ENCODE results near the gene RAB6A. TPM values are rescaled to one million over a fixed set of nuclear protein-coding genes. Genes with fewer than 3 reads are reported as not detected.
"Not testable (repeated sequence)": the region's sequence is repeated elsewhere in the genome, so short reads cannot be mapped to it uniquely, and the experiment has no call there.

The RAB6A gene
- total and polyA plus RNA-seq, 3 experiments from 2014 or later = 66.9 to 125 (median 69.9) TPM

GRCh38 chr11:73784080-73784634 is 23.3 kb upstream of the RAB6A start:
- no peaks in the 10 kb centered on the region for H3K9me3 ChIP-seq (ENCODE audit: low read length)
- ChIA-PET CTCF (no interaction called here), POLR2A (interaction anchor here (0.7 kb wide), 1 partner anchor 23 kb away, joined by 3 read pairs; the partner anchor contains the start of gene RAB6A)
- no peaks in the 10 kb centered on the region for H3K36me3 ChIP-seq (ENCODE audit: insufficient read depth, low read length)
- DNase-seq = no peak
- H3K9me3 Mint-ChIP-seq = no peaks in the 10 kb centered on the region
- no peak overlapping the region for H3K27ac Mint-ChIP-seq
- H3K27ac ChIP-seq (ENCODE audit: low read depth, low read length) = peak overlapping the region; percentile 48
- H3K4me3 ChIP-seq (ENCODE audit: low read length) = no peak overlapping the region
- H3K4me1 ChIP-seq (ENCODE audit: insufficient read depth, low read length) = peaks cover 17% of the 10 kb centered on the region
- H3K36me3 Mint-ChIP-seq = peaks cover 0 to 12% (median 0%) of the 10 kb centered on the region in 3 donors
- H3K27me3 ChIP-seq (ENCODE audit: insufficient read depth, low read length, poor library complexity, severe bottlenecking) = no peaks in the 10 kb centered on the region
- H3K27me3 Mint-ChIP-seq = peaks cover 0 to 4% of the 10 kb centered on the region in 2 donors
- no peak overlapping the region for H3K4me3 Mint-ChIP-seq
- H3K4me1 Mint-ChIP-seq = peaks cover 17 to 31% (median 25%) of the 10 kb centered on the region in 3 donors

DNA sequence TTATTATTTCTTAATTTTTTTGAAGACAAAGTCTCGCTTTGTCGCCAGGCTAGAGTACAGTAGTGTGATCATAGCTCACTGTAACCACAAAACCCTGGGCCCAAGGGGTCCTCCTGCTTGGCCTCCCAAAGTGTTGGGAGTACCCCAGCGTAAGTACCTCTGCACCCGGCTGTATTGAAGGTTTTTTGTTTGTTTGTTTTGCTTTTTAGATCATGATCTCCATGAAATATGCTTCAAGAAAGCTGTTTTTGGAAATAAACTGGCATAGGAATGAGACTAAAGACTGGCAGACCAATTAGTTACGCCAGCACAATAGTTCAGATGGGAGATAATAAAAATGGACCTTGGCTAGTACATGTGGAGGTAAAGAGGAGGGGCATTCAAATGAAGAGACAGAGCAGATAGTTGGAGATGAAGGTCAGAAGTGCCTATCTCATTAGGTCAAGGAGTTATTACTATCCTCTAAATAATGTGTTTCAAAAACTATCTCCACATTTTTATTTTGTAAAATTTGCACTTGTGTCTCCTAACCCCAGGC is 22.7 kb upstream of the RAB6A start:
- Mint-ChIP-seq H3K4me1 (peaks cover 19 to 31% (median 25%) of the 10 kb centered on the region in 3 donors), H3K27me3 (peaks cover 0 to 4% of the 10 kb centered on the region in 2 donors), H3K36me3 (peaks cover 0 to 15% (median 0%) of the 10 kb centered on the region in 3 donors), H3K9me3 (no peaks in the 10 kb centered on the region), H3K27ac (no peak overlapping the region), H3K4me3 (peak overlapping the region in 1 of 7 donors; percentile 8)
- no peak overlapping the region for H3K4me3 ChIP-seq (ENCODE audit: low read length)
- no peak for DNase-seq
- ChIA-PET CTCF (no interaction called here), POLR2A (no interaction called here)
- no peaks in the 10 kb centered on the region for H3K36me3 ChIP-seq (ENCODE audit: insufficient read depth, low read length)
- peaks cover 19% of the 10 kb centered on the region for H3K4me1 ChIP-seq (ENCODE audit: insufficient read depth, low read length)
- H3K9me3 ChIP-seq (ENCODE audit: low read length) = no peaks in the 10 kb centered on the region
- no peaks in the 10 kb centered on the region for H3K27me3 ChIP-seq (ENCODE audit: insufficient read depth, low read length, poor library complexity, severe bottlenecking)
- H3K27ac ChIP-seq (ENCODE audit: low read depth, low read length) = peak overlapping the region; percentile 48

GRCh38 chr11:73781303-73781702 is 20.4 kb upstream of the RAB6A start:
- H3K36me3 Mint-ChIP-seq = peaks cover 0 to 6% (median 0%) of the 10 kb centered on the region in 3 donors
- H3K27me3 Mint-ChIP-seq = peaks cover 0 to 4% of the 10 kb centered on the region in 2 donors
- Histone ChIP-seq H3K27ac (ENCODE audit: low read depth, low read length) (no peak overlapping the region), H3K4me1 (ENCODE audit: insufficient read depth, low read length) (peaks cover 11% of the 10 kb centered on the region), H3K27me3 (ENCODE audit: insufficient read depth, low read length, poor library complexity, severe bottlenecking) (no peaks in the 10 kb centered on the region), H3K9me3 (ENCODE audit: low read length) (no peaks in the 10 kb centered on the region), H3K4me3 (ENCODE audit: low read length) (no peak overlapping the region), H3K36me3 (ENCODE audit: insufficient read depth, low read length) (no peaks in the 10 kb centered on the region)
- no peaks in the 10 kb centered on the region for H3K9me3 Mint-ChIP-seq
- ChIA-PET CTCF (no interaction called here), POLR2A (no interaction called here)
- H3K27ac Mint-ChIP-seq = peak overlapping the region in 2 of 8 donors; percentile 37 to 52
- no peak for DNase-seq
- peaks cover 9 to 19% (median 17%) of the 10 kb centered on the region in 3 donors for H3K4me1 Mint-ChIP-seq
- H3K4me3 Mint-ChIP-seq = peak overlapping the region in 2 of 7 donors; percentile 28 to 67

GRCh38 chr11:73779084-73779902 is 18.4 kb upstream of the RAB6A start:
- H3K27ac Mint-ChIP-seq = peak overlapping the region; percentile 94 to 100 (median 99)
- peak; percentile 95 to 98 (median 97) for DNase-seq
- ChIA-PET CTCF (interaction anchor here (0.8 to 3.5 kb wide), 4 partner anchors 14 to 121 kb away, joined by 3 to 30 read pairs (median 6); partner anchors contain the start of gene RAB6A), POLR2A (interaction anchor here (0.6 to 2.8 kb wide), 10 partner anchors 9 to 1497 kb away, joined by 3 to 71 read pairs (median 5); partner anchors contain the start of genes LIPT2, MRPL48 and RAB6A)
- H3K36me3 Mint-ChIP-seq = peaks cover 0 to 6% (median 0%) of the 10 kb centered on the region in 3 donors
- H3K27ac ChIP-seq (ENCODE audit: low read depth, low read length) = peak overlapping the region; percentile 88
- H3K27me3 ChIP-seq (ENCODE audit: insufficient read depth, low read length, poor library complexity, severe bottlenecking) = no peaks in the 10 kb centered on the region
- peaks cover 0 to 4% of the 10 kb centered on the region in 2 donors for H3K27me3 Mint-ChIP-seq
- H3K4me3 Mint-ChIP-seq = peak overlapping the region; percentile 92 to 98 (median 94)
- H3K36me3 ChIP-seq (ENCODE audit: insufficient read depth, low read length) = no peaks in the 10 kb centered on the region
- peaks cover 11% of the 10 kb centered on the region for H3K4me1 ChIP-seq (ENCODE audit: insufficient read depth, low read length)
- no peaks in the 10 kb centered on the region for H3K9me3 ChIP-seq (ENCODE audit: low read length)
- H3K4me3 ChIP-seq (ENCODE audit: low read length) = peak overlapping the region; percentile 68
- H3K4me1 Mint-ChIP-seq = peaks cover 9 to 17% (median 14%) of the 10 kb centered on the region in 3 donors
- H3K9me3 Mint-ChIP-seq = no peaks in the 10 kb centered on the region

DNA sequence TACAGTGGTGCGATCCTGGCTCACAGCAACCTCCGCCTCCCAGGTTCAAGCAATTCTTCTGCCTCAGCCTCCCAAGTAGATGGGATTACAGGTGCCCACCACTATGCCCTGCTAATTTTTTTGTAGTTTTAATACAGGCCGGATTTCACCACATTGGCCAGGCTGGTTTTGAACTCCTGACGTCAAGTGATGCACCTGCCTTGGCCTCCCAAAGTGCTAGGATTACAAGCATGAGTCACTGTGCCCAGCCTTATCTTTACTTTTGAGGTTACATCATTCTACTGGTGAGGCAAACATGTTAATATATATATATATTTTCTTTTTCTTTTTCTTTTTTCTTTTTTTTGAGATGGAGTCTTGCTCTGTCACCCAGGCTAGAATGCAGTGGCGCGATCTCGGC is 9.9 kb upstream of the RAB6A start:
- CTCF ChIA-PET; DNase-seq; H3K27me3 ChIP-seq (ENCODE audit: insufficient read depth, low read length, poor library complexity, severe bottlenecking); H3K4me3 ChIP-seq (ENCODE audit: low read length); H3K4me3 Mint-ChIP-seq; H3K9me3 ChIP-seq (ENCODE audit: low read length); POLR2A ChIA-PET; H3K36me3 ChIP-seq (ENCODE audit: insufficient read depth, low read length); H3K27ac ChIP-seq (ENCODE audit: low read depth, low read length); H3K36me3 Mint-ChIP-seq; H3K4me1 ChIP-seq (ENCODE audit: insufficient read depth, low read length); H3K27ac Mint-ChIP-seq; H3K4me1 Mint-ChIP-seq; H3K9me3 Mint-ChIP-seq: not testable (repeated sequence)
- peaks cover 5 to 26% of the 10 kb centered on the region in 2 donors for H3K27me3 Mint-ChIP-seq

DNA sequence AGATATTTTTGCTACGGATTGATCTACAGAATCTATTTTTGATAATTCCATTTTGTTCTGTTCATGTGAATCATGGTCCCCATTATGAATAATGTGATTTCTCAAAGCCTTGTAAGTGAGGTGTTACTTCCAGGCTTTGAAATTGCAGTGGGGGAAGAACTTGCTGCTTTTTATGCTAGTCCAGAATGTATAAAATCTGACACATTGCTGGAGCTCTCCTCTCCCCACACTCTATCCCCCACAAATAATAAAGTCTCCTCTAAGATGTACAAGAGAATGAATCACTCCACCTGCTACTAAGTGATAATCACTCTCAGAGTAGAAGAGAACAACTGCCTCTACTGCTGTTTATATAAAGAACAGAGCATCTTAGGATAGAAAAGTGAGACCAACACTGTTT is 5.9 kb upstream of the RAB6A start:
- H3K9me3 Mint-ChIP-seq = no peaks in the 10 kb centered on the region
- no peaks in the 10 kb centered on the region for H3K27me3 ChIP-seq (ENCODE audit: insufficient read depth, low read length, poor library complexity, severe bottlenecking)
- POLR2A ChIA-PET = no interaction called here

DNA sequence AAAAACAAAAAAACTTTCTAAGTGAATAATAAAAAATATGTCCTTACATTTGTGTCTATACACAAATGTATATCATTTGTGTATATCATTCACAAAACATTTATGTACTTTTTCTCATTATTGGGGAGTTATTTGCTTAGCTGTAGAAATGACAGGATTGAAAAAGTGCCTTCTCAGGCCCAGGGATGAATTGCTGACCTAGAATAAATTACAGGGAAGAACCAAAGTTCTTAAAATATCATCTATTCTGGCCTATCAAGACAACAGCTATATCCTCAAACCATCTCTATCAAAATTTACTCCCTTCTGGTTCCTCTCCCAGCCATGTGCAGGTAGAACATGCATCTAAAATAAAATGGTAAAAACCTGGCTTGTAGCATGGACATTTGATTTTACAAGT is 1.9 kb upstream of the RAB6A start:
- no peaks in the 10 kb centered on the region for H3K27me3 ChIP-seq (ENCODE audit: insufficient read depth, low read length, poor library complexity, severe bottlenecking)
- no peak overlapping the region for H3K4me3 ChIP-seq (ENCODE audit: low read length)
- H3K9me3 ChIP-seq (ENCODE audit: low read length) = no peaks in the 10 kb centered on the region
- ChIA-PET CTCF (interaction anchor here (1.0 kb wide), 1 partner anchor 16 kb away, joined by 3 read pairs; no protein-coding TSS in a partner anchor), POLR2A (interaction anchor here (2.0 kb wide), 1 partner anchor 17 kb away, joined by 9 read pairs; no protein-coding TSS in a partner anchor)
- peaks cover 29% of the 10 kb centered on the region for H3K4me1 ChIP-seq (ENCODE audit: insufficient read depth, low read length)
- Mint-ChIP-seq H3K4me1 (peaks cover 27 to 31% (median 30%) of the 10 kb centered on the region in 3 donors), H3K27me3 (peaks cover 3 to 20% of the 10 kb centered on the region in 2 donors), H3K27ac (peak overlapping the region in 2 of 8 donors; percentile 47 to 86), H3K4me3 (peak overlapping the region in 2 of 7 donors; percentile 9 to 53), H3K9me3 (no peaks in the 10 kb centered on the region), H3K36me3 (peaks cover 0 to 3% (median 0%) of the 10 kb centered on the region in 3 donors)
- no peaks in the 10 kb centered on the region for H3K36me3 ChIP-seq (ENCODE audit: insufficient read depth, low read length)
- no peak overlapping the region for H3K27ac ChIP-seq (ENCODE audit: low read depth, low read length)
- no peak for DNase-seq

More for the DNA sequence above, 5.9 kb upstream of the RAB6A start:
- DNase-seq = no peak
- Histone ChIP-seq H3K36me3 (ENCODE audit: insufficient read depth, low read length) (no peaks in the 10 kb centered on the region), H3K9me3 (ENCODE audit: low read length) (no peaks in the 10 kb centered on the region), H3K27ac (ENCODE audit: low read depth, low read length) (no peak overlapping the region), H3K4me1 (ENCODE audit: insufficient read depth, low read length) (no peaks in the 10 kb centered on the region), H3K4me3 (ENCODE audit: low read length) (no peak overlapping the region)
- CTCF ChIA-PET = no interaction called here
- H3K27ac Mint-ChIP-seq = no peak overlapping the region
- H3K4me3 Mint-ChIP-seq = no peak overlapping the region
- H3K27me3 Mint-ChIP-seq = peaks cover 3 to 24% of the 10 kb centered on the region in 2 donors
- no peaks in the 10 kb centered on the region for H3K4me1 Mint-ChIP-seq
- no peaks in the 10 kb centered on the region for H3K36me3 Mint-ChIP-seq

Measured in CD8-positive, alpha-beta memory T cell (primary cell).